ENCODE results near the gene GPAM.

DNA sequence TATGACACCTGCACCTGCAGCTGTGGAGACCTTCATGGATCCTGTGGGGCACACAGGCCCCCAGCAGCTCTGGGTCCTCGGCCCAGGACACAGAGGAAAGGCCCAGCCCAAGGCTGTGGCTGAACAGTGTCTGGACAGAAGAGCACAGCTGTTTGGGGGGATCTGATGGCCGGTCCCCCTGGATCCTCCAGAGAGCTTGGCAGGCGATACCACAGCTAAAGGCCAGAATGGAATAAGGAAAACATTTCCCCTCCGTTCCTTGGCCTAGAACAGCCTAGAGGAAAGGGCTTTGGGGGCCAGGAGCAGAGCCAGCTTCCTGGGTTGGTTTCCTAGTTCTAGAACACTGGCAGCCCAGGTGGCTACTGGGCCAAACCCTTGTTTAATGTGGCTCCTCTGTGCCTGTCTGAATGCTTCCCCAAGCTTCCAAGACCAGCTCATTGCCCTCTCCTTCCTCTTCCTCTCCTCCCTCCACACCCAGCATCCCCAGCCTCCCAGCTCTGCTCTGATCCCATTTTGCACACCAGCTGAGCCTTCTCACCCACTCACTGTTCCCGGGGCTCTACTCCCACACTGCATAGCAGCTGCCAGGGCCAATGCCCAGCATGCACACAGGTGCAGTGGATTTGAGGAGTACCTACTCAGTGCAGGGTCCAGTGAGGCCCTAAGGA is 46.9 kb downstream of the GPAM start:
- TF ChIP-seq POLR2A (IDR thresholded peaks at IDR 0.05) = no peak
- TF ChIP-seq CTCF (IDR thresholded peaks at IDR 0.05) = no peak
- no peak for TF ChIP-seq POLR2AphosphoS5 (IDR thresholded peaks at IDR 0.05)
- TF ChIP-seq EP300 (IDR thresholded peaks at IDR 0.05) = no peak
